D341Med (cell line): Measurements from ENCODE around the gene TLL2.

ENCODE experiments used
- DNase-seq: peaks from one replicate; pipeline ENCODE4 v3.0.0; 2012; ENCODE audit warnings: low spot score

Gene TLL2

DNA sequence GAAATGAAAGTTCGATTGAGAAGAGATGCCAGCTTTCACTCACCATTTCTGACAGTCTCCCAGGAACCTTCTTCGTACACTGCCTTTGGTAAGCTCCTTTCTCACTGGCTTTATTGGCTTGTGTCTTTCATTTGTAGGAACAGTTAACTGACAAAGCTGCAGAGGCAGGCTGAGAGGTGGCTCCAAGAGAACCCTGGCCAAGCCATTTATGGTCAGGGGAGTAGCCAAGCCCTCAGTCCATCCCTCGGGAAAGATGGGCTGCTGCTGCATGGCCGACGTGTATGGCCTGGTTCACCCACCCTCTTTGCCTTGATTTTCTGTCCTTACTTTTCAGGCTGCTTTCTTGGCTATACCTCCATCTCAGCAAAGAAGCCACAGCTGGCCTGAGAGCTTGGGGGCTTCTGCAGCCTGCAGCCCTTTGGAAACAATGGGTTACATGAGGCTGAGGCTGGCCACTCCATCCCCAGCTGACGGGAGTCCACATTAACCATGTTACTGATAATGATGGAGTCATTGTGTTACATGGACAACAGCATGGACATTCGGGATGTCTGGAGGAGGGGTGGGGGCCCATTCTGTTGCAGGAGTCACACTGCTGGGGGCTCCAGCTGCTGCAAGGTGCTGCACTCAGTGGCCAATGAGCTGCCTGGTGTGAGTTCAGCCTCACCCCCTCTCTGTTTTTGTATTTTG lies 154.7 kb downstream of the TLL2 start, which contains the start of gene OPALIN:
Gene OPALIN (minus strand): TSS at position 152 of the 690 bp plus-strand sequence. CDS start 106 bp downstream, at position 46.
- no peak for DNase-seq

GRCh38 chr10:96357038-96357620 lies 156.6 kb downstream of the TLL2 start:
- no peak for DNase-seq

GRCh38 chr10:96352582-96352981 lies 161.1 kb downstream of the TLL2 start:
- DNase-seq, result no peak

DNA sequence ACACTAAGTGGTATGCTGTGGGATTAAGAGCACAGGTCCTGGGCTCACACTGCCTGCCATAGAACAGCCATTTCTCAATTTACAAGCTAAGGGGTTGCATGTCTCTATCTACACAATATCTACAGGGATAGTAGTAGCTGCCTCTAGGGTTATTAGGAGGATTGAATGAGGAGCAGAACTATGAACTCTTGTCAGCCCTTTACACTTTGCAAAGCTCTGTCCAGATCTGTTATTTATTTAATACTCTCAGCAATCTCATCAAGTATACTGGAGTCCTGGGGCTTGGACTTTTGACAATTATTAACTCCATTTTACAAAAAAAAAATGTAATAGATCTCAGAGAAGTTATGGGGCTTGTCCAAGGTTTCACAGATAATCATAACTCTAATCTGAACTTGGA lies 161.7 kb downstream of the TLL2 start:
- DNase-seq, result no peak

- no peak for DNase-seq
Measured at GRCh38 chr10:96346295-96346694, 167.4 kb downstream of the TLL2 start.

DNA sequence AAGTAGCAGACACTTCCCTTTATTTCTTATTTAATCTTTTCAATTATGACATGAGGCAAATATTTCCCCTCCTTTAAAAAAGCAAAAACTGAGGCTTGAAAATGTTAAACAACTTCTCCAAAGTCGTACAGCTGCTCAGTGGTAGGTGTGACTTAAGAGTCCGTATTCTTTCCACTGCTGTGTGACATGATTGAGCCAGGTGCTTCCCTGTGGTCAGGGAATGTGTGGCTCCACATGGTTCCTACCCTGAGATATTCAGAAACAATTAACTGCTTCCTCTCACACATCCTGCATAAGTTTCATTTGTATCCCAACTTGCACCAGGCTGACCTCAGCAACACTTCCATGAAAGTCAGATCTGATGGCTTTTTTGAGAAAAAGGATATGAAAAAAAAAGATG lies 168.5 kb downstream of the TLL2 start:
- DNase-seq, result no peak

- no peak for DNase-seq
Measured at GRCh38 chr10:96344178-96344577, 169.5 kb downstream of the TLL2 start.

DNA sequence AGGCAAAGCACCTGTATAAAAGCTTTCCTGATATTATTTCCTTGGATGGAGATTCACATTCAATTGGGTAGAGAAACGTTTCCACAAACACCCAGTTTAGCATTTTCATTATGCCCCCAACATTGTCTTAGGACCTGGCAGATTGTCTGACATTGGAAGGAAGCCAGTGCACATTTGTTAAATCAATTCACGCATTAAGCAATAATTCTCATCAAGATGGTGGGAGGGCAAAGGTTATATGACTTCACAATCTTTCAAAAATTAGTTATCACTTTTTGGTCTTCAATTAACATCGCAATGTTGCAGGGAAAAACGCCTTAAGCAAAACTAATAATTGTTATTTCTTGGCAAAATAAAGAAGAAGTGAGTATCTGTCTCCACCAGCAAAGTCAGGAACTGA lies 171.3 kb downstream of the TLL2 start:
- DNase-seq, result no peak

GRCh38 chr10:96341219-96342182 lies 172.2 kb downstream of the TLL2 start:
- no peak for DNase-seq

- DNase-seq, result peak; percentile 56
Measured at GRCh38 chr10:96339956-96340904, 173.5 kb downstream of the TLL2 start.

DNA sequence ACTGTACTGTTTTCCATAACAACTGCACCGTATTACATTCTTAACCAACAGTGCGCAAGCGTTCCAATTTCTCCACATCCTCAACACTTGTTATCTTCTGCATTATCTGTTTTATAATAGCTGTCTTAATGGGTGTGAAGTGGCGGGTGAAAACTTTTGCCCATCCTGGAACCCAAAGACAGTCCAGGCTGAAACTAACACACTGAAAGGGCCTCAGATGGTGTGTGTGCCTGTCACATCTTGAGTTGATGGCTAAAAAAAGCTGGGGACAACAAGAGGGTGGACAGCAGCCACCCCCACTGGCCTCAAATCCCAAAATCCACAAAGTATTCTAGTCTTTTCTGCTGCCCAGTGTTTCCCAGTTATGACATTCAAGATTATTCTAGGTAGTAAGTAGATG lies 174.3 kb downstream of the TLL2 start:
- DNase-seq, result no peak

DNA sequence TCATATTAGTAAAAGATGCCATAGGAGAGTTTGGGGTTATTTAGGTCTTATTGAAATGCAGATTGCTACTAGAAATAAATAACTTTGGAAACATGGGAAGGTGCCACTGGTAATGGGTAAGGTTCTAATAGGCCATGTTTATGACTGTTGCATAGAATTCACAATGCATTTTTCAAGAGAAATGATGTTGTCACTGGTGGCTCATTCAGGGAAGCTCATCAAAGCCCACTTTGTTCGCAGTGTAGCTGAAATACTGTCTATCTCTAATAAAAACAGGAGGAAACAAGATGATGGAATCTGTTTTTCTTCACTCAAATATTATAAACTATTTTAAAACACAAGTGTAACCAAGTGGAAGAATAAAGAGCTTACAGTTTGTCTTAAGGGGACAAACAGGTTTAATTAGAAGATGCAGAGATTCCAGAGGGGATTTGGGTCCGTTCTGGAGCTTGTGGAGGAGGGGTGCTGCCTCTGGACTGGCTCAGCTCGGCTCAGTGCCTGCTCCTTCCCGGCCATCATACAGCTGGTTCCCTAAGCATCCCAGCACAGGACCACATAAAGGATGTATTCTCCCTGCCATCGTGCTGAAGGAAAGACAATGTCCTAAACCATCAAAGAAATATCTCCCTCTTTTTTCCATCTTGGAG lies 175.3 kb downstream of the TLL2 start:
- no peak for DNase-seq

GRCh38 chr10:96337106-96337505 lies 176.6 kb downstream of the TLL2 start:
- DNase-seq, result no peak

GRCh38 chr10:96334616-96335526 lies 178.9 kb downstream of the TLL2 start:
- peak; percentile 48 for DNase-seq

- no peak for DNase-seq
Measured at GRCh38 chr10:96333101-96333500, 180.6 kb downstream of the TLL2 start.

DNA sequence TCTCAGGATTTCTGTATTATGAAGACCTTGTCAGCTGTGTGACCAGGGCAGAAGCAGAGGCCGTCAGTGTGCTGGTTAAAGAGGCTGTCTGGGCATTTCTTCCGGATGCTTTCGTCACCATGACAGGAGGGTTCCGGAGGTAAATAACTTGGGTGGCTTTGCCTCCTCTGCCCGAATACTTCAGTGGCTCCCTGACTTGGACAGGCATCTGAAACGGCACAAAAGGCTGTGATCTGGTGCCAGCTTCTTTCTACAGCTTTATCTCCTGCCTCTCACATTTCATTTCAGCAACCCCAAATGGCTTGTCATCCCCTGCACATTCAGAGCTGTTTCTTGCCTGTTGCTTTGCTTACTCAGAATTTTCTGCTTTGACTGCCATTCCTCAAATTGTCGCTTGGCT lies 186.3 kb downstream of the TLL2 start:
- DNase-seq, result no peak

DNA sequence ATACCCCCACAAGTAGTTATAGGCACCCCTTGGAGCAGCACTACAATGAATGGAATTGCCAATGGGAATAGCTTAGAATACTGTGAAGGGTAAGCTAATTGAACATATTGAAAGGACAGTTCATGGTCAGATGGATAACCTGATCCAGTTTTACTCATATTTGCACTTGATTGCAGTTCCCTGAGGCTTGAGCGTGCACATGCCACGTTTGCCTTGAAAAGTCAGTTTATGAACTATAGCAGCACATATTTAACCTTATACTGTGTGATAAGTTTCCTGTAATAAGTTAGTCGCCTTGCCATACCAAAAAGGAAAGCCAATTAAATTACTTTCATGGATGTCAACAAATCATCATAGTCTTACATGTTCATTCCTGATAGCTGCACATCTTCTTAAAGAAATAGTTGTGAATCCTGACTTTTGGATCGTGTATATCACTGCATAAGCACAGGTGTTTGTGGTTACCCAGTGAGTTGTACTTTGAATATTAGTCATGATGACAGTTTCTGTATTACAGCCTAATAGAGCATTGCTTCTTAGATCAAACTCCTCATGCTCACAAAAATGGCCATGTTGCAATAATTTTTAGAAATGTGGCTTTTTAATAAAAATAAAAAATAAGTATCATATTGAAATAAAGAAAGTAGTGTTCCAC lies 187.9 kb downstream of the TLL2 start:
- no peak for DNase-seq

GRCh38 chr10:96324447-96324846 lies 189.3 kb downstream of the TLL2 start:
- no peak for DNase-seq

DNA sequence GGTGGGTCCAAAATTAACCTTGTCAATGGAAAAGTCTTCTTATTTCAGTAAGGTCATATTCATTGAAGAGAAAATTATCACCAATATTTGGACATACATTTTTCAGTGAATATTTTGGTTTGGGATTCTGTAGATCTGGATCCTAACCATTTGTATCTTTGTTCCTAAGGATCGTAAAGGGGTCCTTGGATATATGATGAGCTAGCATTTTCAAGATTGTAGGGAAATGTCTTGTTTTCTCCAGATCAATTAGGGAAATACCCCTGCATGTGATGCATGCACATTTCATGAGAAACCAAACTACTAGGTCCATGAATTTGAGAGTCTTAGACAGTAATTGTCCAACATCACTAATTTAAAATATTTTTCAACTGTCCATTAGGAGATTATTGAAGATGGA lies 191.5 kb downstream of the TLL2 start:
- no peak for DNase-seq

GRCh38 chr10:96321822-96322221 lies 191.9 kb downstream of the TLL2 start:
- DNase-seq, result no peak
